Measurements from ENCODE around the gene ICAM2.

Gene ICAM2

GRCh38 chr17:63955791-63956190 lies 64.6 kb downstream of the ICAM2 start:
- H3F3A ChIP-seq (ENCODE audit: control insufficient read depth, insufficient read depth) = peaks cover 5% of the 10 kb centered on the region; the same call in 1 of the 2 replicates

GRCh38 chr17:63955232-63955631 lies 65.2 kb downstream of the ICAM2 start:
- H4K20me1 ChIP-seq (ENCODE audit: control insufficient read depth, insufficient read depth, low read depth, low read length) = no peaks in the 10 kb centered on the region
- H3K36me3 ChIP-seq (ENCODE audit: control insufficient read depth, low read length) = no peaks in the 10 kb centered on the region
- H3K27me3 ChIP-seq (ENCODE audit: control insufficient read depth, low read length) = peaks cover 3% of the 10 kb centered on the region; the same call in 1 of the 2 replicates
- no peaks in the 10 kb centered on the region for H3K9me3 ChIP-seq (ENCODE audit: control insufficient read depth, insufficient read depth, low read length)
- TF ChIP-seq, protein P1, sequence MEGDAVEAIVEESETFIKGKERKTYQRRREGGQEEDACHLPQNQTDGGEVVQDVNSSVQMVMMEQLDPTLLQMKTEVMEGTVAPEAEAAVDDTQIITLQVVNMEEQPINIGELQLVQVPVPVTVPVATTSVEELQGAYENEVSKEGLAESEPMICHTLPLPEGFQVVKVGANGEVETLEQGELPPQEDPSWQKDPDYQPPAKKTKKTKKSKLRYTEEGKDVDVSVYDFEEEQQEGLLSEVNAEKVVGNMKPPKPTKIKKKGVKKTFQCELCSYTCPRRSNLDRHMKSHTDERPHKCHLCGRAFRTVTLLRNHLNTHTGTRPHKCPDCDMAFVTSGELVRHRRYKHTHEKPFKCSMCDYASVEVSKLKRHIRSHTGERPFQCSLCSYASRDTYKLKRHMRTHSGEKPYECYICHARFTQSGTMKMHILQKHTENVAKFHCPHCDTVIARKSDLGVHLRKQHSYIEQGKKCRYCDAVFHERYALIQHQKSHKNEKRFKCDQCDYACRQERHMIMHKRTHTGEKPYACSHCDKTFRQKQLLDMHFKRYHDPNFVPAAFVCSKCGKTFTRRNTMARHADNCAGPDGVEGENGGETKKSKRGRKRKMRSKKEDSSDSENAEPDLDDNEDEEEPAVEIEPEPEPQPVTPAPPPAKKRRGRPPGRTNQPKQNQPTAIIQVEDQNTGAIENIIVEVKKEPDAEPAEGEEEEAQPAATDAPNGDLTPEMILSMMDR (IDR thresholded peaks at IDR 0.05; ENCODE audit: low read depth, low read length, poor library complexity, severe bottlenecking) = no peak
- peaks cover 5% of the 10 kb centered on the region; the same call in 1 of the 2 replicates for H3F3A ChIP-seq (ENCODE audit: control insufficient read depth, insufficient read depth)
- 0 out of 2 replicates have a peak overlapping the region, but pooled peaks have one; percentile 74 for H3K4me2 ChIP-seq (ENCODE audit: low read length)
- no peak overlapping the region for H3K27ac ChIP-seq (ENCODE audit: low read depth, low read length)
- H3K4me3 ChIP-seq (ENCODE audit: low read length) = no peak overlapping the region
- peaks cover 19% of the 10 kb centered on the region for H3K4me1 ChIP-seq (ENCODE audit: control insufficient read depth, low read length)
- H3K79me2 ChIP-seq (ENCODE audit: control insufficient read depth, low read length) = no peaks in the 10 kb centered on the region
- no peaks in the 10 kb centered on the region for H3K9me2 ChIP-seq (replicated peaks; ENCODE audit: control insufficient read depth, low read length)

More at GRCh38 chr17:63955791-63956190, 64.6 kb downstream of the ICAM2 start:
- Histone ChIP-seq H3K27ac (ENCODE audit: low read depth, low read length) (no peak overlapping the region), H3K9me2 (replicated peaks; ENCODE audit: control insufficient read depth, low read length) (no peaks in the 10 kb centered on the region), H3K4me2 (ENCODE audit: low read length) (no peak overlapping the region), H3K79me2 (ENCODE audit: control insufficient read depth, low read length) (no peaks in the 10 kb centered on the region), H3K4me1 (ENCODE audit: control insufficient read depth, low read length) (peaks cover 19% of the 10 kb centered on the region), H3K9me3 (ENCODE audit: control insufficient read depth, insufficient read depth, low read length) (no peaks in the 10 kb centered on the region), H3K4me3 (ENCODE audit: low read length) (no peak overlapping the region), H4K20me1 (ENCODE audit: control insufficient read depth, insufficient read depth, low read depth, low read length) (no peaks in the 10 kb centered on the region), H3K27me3 (ENCODE audit: control insufficient read depth, low read length) (peaks cover under 1% of the 10 kb centered on the region; the same call in 1 of the 2 replicates), H3K36me3 (ENCODE audit: control insufficient read depth, low read length) (no peaks in the 10 kb centered on the region)
- no peak for TF ChIP-seq EZH2phosphoT487 (IDR thresholded peaks at IDR 0.05; ENCODE audit: borderline replicate concordance, low read length)
- TF ChIP-seq, protein P1 (IDR thresholded peaks at IDR 0.05; ENCODE audit: low read depth, low read length, poor library complexity, severe bottlenecking) = no peak

DNA sequence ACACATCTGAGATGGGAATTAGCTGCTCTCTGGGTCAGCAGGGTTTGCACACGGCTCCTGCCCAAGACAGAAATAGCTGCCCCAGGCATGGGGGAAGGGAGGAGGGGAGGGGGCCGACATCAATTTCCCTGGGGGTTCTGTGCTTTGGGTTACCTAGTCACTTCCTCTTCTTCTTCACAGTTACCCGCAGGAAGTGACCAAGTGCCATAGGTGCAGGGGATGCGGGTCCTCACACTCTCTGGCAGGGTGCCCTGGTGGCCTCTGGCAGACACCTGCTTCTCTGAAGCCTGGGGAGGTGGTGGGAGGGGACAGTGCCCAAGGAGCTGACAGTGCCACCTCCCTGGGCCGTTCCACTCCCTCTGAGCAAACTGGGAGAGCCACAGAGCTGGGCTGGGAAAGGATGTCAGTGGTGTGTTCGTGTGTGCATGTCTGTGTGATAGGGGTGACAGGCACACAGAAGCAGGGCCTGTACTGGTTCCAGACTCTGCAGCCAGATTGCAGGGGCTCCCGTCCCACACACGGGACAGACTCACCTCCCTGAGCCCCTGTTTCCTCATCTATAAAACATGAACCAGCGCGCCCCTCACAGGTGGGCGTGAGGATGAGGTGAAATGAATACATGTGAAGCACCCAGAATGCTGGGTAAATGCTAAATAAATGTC lies 65.9 kb downstream of the ICAM2 start:
- no peaks in the 10 kb centered on the region for H4K20me1 ChIP-seq (ENCODE audit: control insufficient read depth, insufficient read depth, low read depth, low read length)
- H3K27me3 ChIP-seq (ENCODE audit: control insufficient read depth, low read length) = peaks cover 3% of the 10 kb centered on the region; the same call in 1 of the 2 replicates
- H3K4me3 ChIP-seq (ENCODE audit: low read length) = peak overlapping the region; percentile 49
- peaks cover 5% of the 10 kb centered on the region; the same call in 1 of the 2 replicates for H3F3A ChIP-seq (ENCODE audit: control insufficient read depth, insufficient read depth)
- peaks cover 19% of the 10 kb centered on the region for H3K4me1 ChIP-seq (ENCODE audit: control insufficient read depth, low read length)
- no peaks in the 10 kb centered on the region for H3K79me2 ChIP-seq (ENCODE audit: control insufficient read depth, low read length)
- H3K9me2 ChIP-seq (replicated peaks; ENCODE audit: control insufficient read depth, low read length) = no peaks in the 10 kb centered on the region
- no peaks in the 10 kb centered on the region for H3K36me3 ChIP-seq (ENCODE audit: control insufficient read depth, low read length)
- H3K27ac ChIP-seq (ENCODE audit: low read depth, low read length) = peak overlapping the region; percentile 35; the same call in 1 of the 2 replicates
- no peaks in the 10 kb centered on the region for H3K9me3 ChIP-seq (ENCODE audit: control insufficient read depth, insufficient read depth, low read length)
- TF ChIP-seq, protein P1 (IDR thresholded peaks at IDR 0.05; ENCODE audit: low read depth, low read length, poor library complexity, severe bottlenecking) = peak; percentile 54
- TF ChIP-seq EZH2phosphoT487 (IDR thresholded peaks at IDR 0.05; ENCODE audit: borderline replicate concordance, low read length) = no peak
- H3K4me2 ChIP-seq (ENCODE audit: low read length) = peak overlapping the region; percentile 74
